ENCODE data around the gene TAAR9. TPM values are rescaled to one million over a fixed set of nuclear protein-coding genes. Genes with fewer than 3 reads are reported as not detected.

Gene TAAR9
- total RNA-seq, 2 experiments from 2014 or later = not detected

GRCh38 chr6:132520953-132521352, 17.1 kb upstream of the TAAR9 start:
- H3K27me3 Mint-ChIP-seq = peaks cover 44% of the 10 kb centered on the region
- H3K36me3 Mint-ChIP-seq (ENCODE audit: low read depth) = no peaks in the 10 kb centered on the region
- H3K9me3 Mint-ChIP-seq = no peaks in the 10 kb centered on the region
- Histone ChIP-seq H3K36me3 (ENCODE audit: insufficient read depth, low read length) (no peaks in the 10 kb centered on the region), H3K4me3 (ENCODE audit: low read length) (no peak overlapping the region), H3K27ac (ENCODE audit: low read depth in 1 of 2, low read length in 2 of 2) (no peak overlapping the region), H3K4me1 (ENCODE audit: insufficient read depth, low read length) (no peaks in the 10 kb centered on the region), H3K9me3 (ENCODE audit: control insufficient read depth in 1 of 2, insufficient read depth in 1 of 2, low read length in 2 of 2) (no peaks in the 10 kb centered on the region), H3K27me3 (ENCODE audit: control insufficient read depth in 1 of 2, insufficient read depth in 2 of 2, low read length in 2 of 2) (peaks cover 0 to 10% of the 10 kb centered on the region in 2 experiments)
- no peak for DNase-seq
- no peak for TF ChIP-seq CTCF (IDR thresholded peaks at IDR 0.05)
- ATAC-seq (ENCODE audit: poor library complexity) = no peak
- no peak overlapping the region for H3K27ac Mint-ChIP-seq
- POLR2A ChIA-PET = no interaction called here
- no peak overlapping the region for H3K4me3 Mint-ChIP-seq
- CTCF ChIA-PET = interaction anchor here (1.4 kb wide), 1 partner anchor 11 kb away, joined by 4 read pairs; no protein-coding TSS in a partner anchor
- intact Hi-C loops (cut with DNase I, micrococcal nuclease) = no loop called here
- H3K4me1 Mint-ChIP-seq (ENCODE audit: low read depth) = no peaks in the 10 kb centered on the region

GRCh38 chr6:132524646-132525045, 13.4 kb upstream of the TAAR9 start:
- Histone ChIP-seq H3K4me3 (ENCODE audit: low read length) (no peak overlapping the region), H3K36me3 (ENCODE audit: insufficient read depth, low read length) (no peaks in the 10 kb centered on the region), H3K4me1 (ENCODE audit: insufficient read depth, low read length) (no peaks in the 10 kb centered on the region), H3K9me3 (ENCODE audit: control insufficient read depth in 1 of 2, insufficient read depth in 1 of 2, low read length in 2 of 2) (no peaks in the 10 kb centered on the region), H3K27me3 (ENCODE audit: control insufficient read depth in 1 of 2, insufficient read depth in 2 of 2, low read length in 2 of 2) (peaks cover 0 to 7% of the 10 kb centered on the region in 2 experiments), H3K27ac (ENCODE audit: low read depth in 1 of 2, low read length in 2 of 2) (no peak overlapping the region)
- Mint-ChIP-seq H3K4me1 (ENCODE audit: low read depth) (no peaks in the 10 kb centered on the region), H3K4me3 (no peak overlapping the region), H3K36me3 (ENCODE audit: low read depth) (no peaks in the 10 kb centered on the region), H3K9me3 (no peaks in the 10 kb centered on the region), H3K27ac (no peak overlapping the region), H3K27me3 (peaks cover 51% of the 10 kb centered on the region)
- ChIA-PET POLR2A (no interaction called here), CTCF (interaction anchor here (1.3 kb wide), 1 partner anchor 12 kb away, joined by 3 read pairs; the partner anchor contains the start of gene STX7)
- intact Hi-C loops (cut with DNase I, micrococcal nuclease) = no loop called here
- TF ChIP-seq CTCF (IDR thresholded peaks at IDR 0.05) = no peak
- no peak for DNase-seq
- no peak for ATAC-seq (ENCODE audit: poor library complexity)

- Histone ChIP-seq H3K27me3 (ENCODE audit: control insufficient read depth in 1 of 2, insufficient read depth in 2 of 2, low read length in 2 of 2) (peaks cover 0 to 7% of the 10 kb centered on the region in 2 experiments), H3K9me3 (ENCODE audit: control insufficient read depth in 1 of 2, insufficient read depth in 1 of 2, low read length in 2 of 2) (no peaks in the 10 kb centered on the region), H3K27ac (ENCODE audit: low read depth in 1 of 2, low read length in 2 of 2) (no peak overlapping the region), H3K36me3 (ENCODE audit: insufficient read depth, low read length) (no peaks in the 10 kb centered on the region), H3K4me3 (ENCODE audit: low read length) (no peak overlapping the region), H3K4me1 (ENCODE audit: insufficient read depth, low read length) (no peaks in the 10 kb centered on the region)
- no peak overlapping the region for H3K4me3 Mint-ChIP-seq
- CTCF ChIA-PET = no interaction called here
- H3K36me3 Mint-ChIP-seq (ENCODE audit: low read depth) = no peaks in the 10 kb centered on the region
- intact Hi-C loops (cut with DNase I, micrococcal nuclease) = no loop called here
- H3K9me3 Mint-ChIP-seq = no peaks in the 10 kb centered on the region
- peaks cover 54% of the 10 kb centered on the region for H3K27me3 Mint-ChIP-seq
- no peak for TF ChIP-seq CTCF (IDR thresholded peaks at IDR 0.05)
- ATAC-seq (ENCODE audit: poor library complexity) (no peak), DNase-seq (no peak)
- no peaks in the 10 kb centered on the region for H3K4me1 Mint-ChIP-seq (ENCODE audit: low read depth)
- POLR2A ChIA-PET = no interaction called here
- H3K27ac Mint-ChIP-seq = no peak overlapping the region
Measured at GRCh38 chr6:132525866-132526265, 12.2 kb upstream of the TAAR9 start.

Measured in CD4-positive, alpha-beta T cell (primary cell).